Measurements from ENCODE around the gene ATG101.

Gene ATG101

GRCh38 chr12:52029685-52030084, 40.1 kb upstream of the ATG101 start:
- Histone ChIP-seq H3K9me3 (ENCODE audit: control insufficient read depth in 5 of 5, low read length in 5 of 5) (no peaks in the 10 kb centered on the region), H3K27me3 (ENCODE audit: control insufficient read depth in 5 of 5, insufficient read depth in 4 of 5, low read length in 5 of 5) (no peaks in the 10 kb centered on the region), H3K9ac (ENCODE audit: low read length in 5 of 5) (no peak overlapping the region), H3K27ac (ENCODE audit: low read depth, low read length) (no peak overlapping the region), H3K36me3 (ENCODE audit: control insufficient read depth in 5 of 5, insufficient read depth in 5 of 5, low read length in 5 of 5) (no peaks in the 10 kb centered on the region), H3K4me3 (ENCODE audit: low read depth in 1 of 5, low read length in 5 of 5) (no peak overlapping the region), H3K4me1 (ENCODE audit: control insufficient read depth in 5 of 5, insufficient read depth in 5 of 5, low read length in 5 of 5) (peaks cover 7 to 39% (median 34%) of the 10 kb centered on the region in 5 donors)

GRCh38 chr12:52032446-52032803, 37.4 kb upstream of the ATG101 start:
- Histone ChIP-seq H3K9me3 (ENCODE audit: control insufficient read depth in 5 of 5, low read length in 5 of 5) (no peaks in the 10 kb centered on the region), H3K4me3 (ENCODE audit: low read depth in 1 of 5, low read length in 5 of 5) (peak overlapping the region; percentile 31 to 58 (median 46)), H3K36me3 (ENCODE audit: control insufficient read depth in 5 of 5, insufficient read depth in 5 of 5, low read length in 5 of 5) (no peaks in the 10 kb centered on the region), H3K27ac (ENCODE audit: low read depth, low read length) (peak overlapping the region; percentile 93), H3K9ac (ENCODE audit: low read length in 5 of 5) (peak overlapping the region in 2 of 5 donors; percentile 38 to 52), H3K27me3 (ENCODE audit: control insufficient read depth in 5 of 5, insufficient read depth in 4 of 5, low read length in 5 of 5) (no peaks in the 10 kb centered on the region), H3K4me1 (ENCODE audit: control insufficient read depth in 5 of 5, insufficient read depth in 5 of 5, low read length in 5 of 5) (peaks cover 7 to 41% (median 32%) of the 10 kb centered on the region in 5 donors)

GRCh38 chr12:52032804-52033445, 36.9 kb upstream of the ATG101 start:
- Histone ChIP-seq H3K4me1 (ENCODE audit: control insufficient read depth in 5 of 5, insufficient read depth in 5 of 5, low read length in 5 of 5) (peaks cover 7 to 44% (median 34%) of the 10 kb centered on the region in 5 donors), H3K4me3 (ENCODE audit: low read depth in 1 of 5, low read length in 5 of 5) (peak overlapping the region; percentile 33 to 58 (median 53)), H3K27me3 (ENCODE audit: control insufficient read depth in 5 of 5, insufficient read depth in 4 of 5, low read length in 5 of 5) (no peaks in the 10 kb centered on the region), H3K9me3 (ENCODE audit: control insufficient read depth in 5 of 5, low read length in 5 of 5) (no peaks in the 10 kb centered on the region), H3K36me3 (ENCODE audit: control insufficient read depth in 5 of 5, insufficient read depth in 5 of 5, low read length in 5 of 5) (no peaks in the 10 kb centered on the region), H3K27ac (ENCODE audit: low read depth, low read length) (peak overlapping the region; percentile 100), H3K9ac (ENCODE audit: low read length in 5 of 5) (peak overlapping the region; percentile 53 to 92 (median 76))

- no peaks in the 10 kb centered on the region for H3K27me3 ChIP-seq (ENCODE audit: control insufficient read depth in 5 of 5, insufficient read depth in 4 of 5, low read length in 5 of 5)
- no peaks in the 10 kb centered on the region for H3K36me3 ChIP-seq (ENCODE audit: control insufficient read depth in 5 of 5, insufficient read depth in 5 of 5, low read length in 5 of 5)
- peak overlapping the region; percentile 53 to 92 (median 76) for H3K9ac ChIP-seq (ENCODE audit: low read length in 5 of 5)
- no peaks in the 10 kb centered on the region for H3K9me3 ChIP-seq (ENCODE audit: control insufficient read depth in 5 of 5, low read length in 5 of 5)
- peaks cover 7 to 50% (median 38%) of the 10 kb centered on the region in 5 donors for H3K4me1 ChIP-seq (ENCODE audit: control insufficient read depth in 5 of 5, insufficient read depth in 5 of 5, low read length in 5 of 5)
- peak overlapping the region; percentile 100 for H3K27ac ChIP-seq (ENCODE audit: low read depth, low read length)
- H3K4me3 ChIP-seq (ENCODE audit: low read depth in 1 of 5, low read length in 5 of 5) = peak overlapping the region in 4 of 5 donors; percentile 20 to 53 (median 40)
Measured at GRCh38 chr12:52033446-52034140, 36.2 kb upstream of the ATG101 start.

- no peak overlapping the region for H3K4me3 ChIP-seq (ENCODE audit: low read depth in 1 of 5, low read length in 5 of 5)
- no peaks in the 10 kb centered on the region for H3K36me3 ChIP-seq (ENCODE audit: control insufficient read depth in 5 of 5, insufficient read depth in 5 of 5, low read length in 5 of 5)
- H3K4me1 ChIP-seq (ENCODE audit: control insufficient read depth in 5 of 5, insufficient read depth in 5 of 5, low read length in 5 of 5) = peaks cover 7 to 60% (median 42%) of the 10 kb centered on the region in 5 donors
- H3K9me3 ChIP-seq (ENCODE audit: control insufficient read depth in 5 of 5, low read length in 5 of 5) = no peaks in the 10 kb centered on the region
- H3K27me3 ChIP-seq (ENCODE audit: control insufficient read depth in 5 of 5, insufficient read depth in 4 of 5, low read length in 5 of 5) = no peaks in the 10 kb centered on the region
- no peak overlapping the region for H3K27ac ChIP-seq (ENCODE audit: low read depth, low read length)
- H3K9ac ChIP-seq (ENCODE audit: low read length in 5 of 5) = no peak overlapping the region
Measured at GRCh38 chr12:52035190-52035589, 34.6 kb upstream of the ATG101 start.

- Histone ChIP-seq H3K4me3 (ENCODE audit: low read depth in 1 of 5, low read length in 5 of 5) (peak overlapping the region in 1 of 5 donors; percentile 62), H3K36me3 (ENCODE audit: control insufficient read depth in 5 of 5, insufficient read depth in 5 of 5, low read length in 5 of 5) (no peaks in the 10 kb centered on the region), H3K27me3 (ENCODE audit: control insufficient read depth in 5 of 5, insufficient read depth in 4 of 5, low read length in 5 of 5) (no peaks in the 10 kb centered on the region), H3K4me1 (ENCODE audit: control insufficient read depth in 5 of 5, insufficient read depth in 5 of 5, low read length in 5 of 5) (peaks cover 7 to 60% (median 42%) of the 10 kb centered on the region in 5 donors), H3K27ac (ENCODE audit: low read depth, low read length) (peak overlapping the region; percentile 84), H3K9me3 (ENCODE audit: control insufficient read depth in 5 of 5, low read length in 5 of 5) (no peaks in the 10 kb centered on the region), H3K9ac (ENCODE audit: low read length in 5 of 5) (peak overlapping the region in 2 of 5 donors; percentile 22 to 65)
Measured at GRCh38 chr12:52035926-52036325, 33.9 kb upstream of the ATG101 start.

GRCh38 chr12:52036587-52037171, 33.1 kb upstream of the ATG101 start:
- Histone ChIP-seq H3K27ac (ENCODE audit: low read depth, low read length) (peak overlapping the region; percentile 84), H3K4me1 (ENCODE audit: control insufficient read depth in 5 of 5, insufficient read depth in 5 of 5, low read length in 5 of 5) (peaks cover 7 to 64% (median 42%) of the 10 kb centered on the region in 5 donors), H3K9me3 (ENCODE audit: control insufficient read depth in 5 of 5, low read length in 5 of 5) (no peaks in the 10 kb centered on the region), H3K27me3 (ENCODE audit: control insufficient read depth in 5 of 5, insufficient read depth in 4 of 5, low read length in 5 of 5) (no peaks in the 10 kb centered on the region), H3K36me3 (ENCODE audit: control insufficient read depth in 5 of 5, insufficient read depth in 5 of 5, low read length in 5 of 5) (no peaks in the 10 kb centered on the region), H3K9ac (ENCODE audit: low read length in 5 of 5) (peak overlapping the region; percentile 22 to 68 (median 57)), H3K4me3 (ENCODE audit: low read depth in 1 of 5, low read length in 5 of 5) (peak overlapping the region; percentile 19 to 62 (median 42))

- peak overlapping the region in 4 of 5 donors; percentile 56 to 77 (median 72) for H3K9ac ChIP-seq (ENCODE audit: low read length in 5 of 5)
- H3K27ac ChIP-seq (ENCODE audit: low read depth, low read length) = no peak overlapping the region
- H3K27me3 ChIP-seq (ENCODE audit: control insufficient read depth in 5 of 5, insufficient read depth in 4 of 5, low read length in 5 of 5) = no peaks in the 10 kb centered on the region
- no peaks in the 10 kb centered on the region for H3K9me3 ChIP-seq (ENCODE audit: control insufficient read depth in 5 of 5, low read length in 5 of 5)
- peak overlapping the region; percentile 41 to 73 (median 65) for H3K4me3 ChIP-seq (ENCODE audit: low read depth in 1 of 5, low read length in 5 of 5)
- peaks cover 0 to 2% (median 0%) of the 10 kb centered on the region in 5 donors for H3K36me3 ChIP-seq (ENCODE audit: control insufficient read depth in 5 of 5, insufficient read depth in 5 of 5, low read length in 5 of 5)
- peaks cover 4 to 65% (median 39%) of the 10 kb centered on the region in 5 donors for H3K4me1 ChIP-seq (ENCODE audit: control insufficient read depth in 5 of 5, insufficient read depth in 5 of 5, low read length in 5 of 5)
Measured at GRCh38 chr12:52037248-52037861, 32.4 kb upstream of the ATG101 start.

GRCh38 chr12:52038447-52038846, 31.3 kb upstream of the ATG101 start:
- Histone ChIP-seq H3K4me3 (ENCODE audit: low read depth in 1 of 5, low read length in 5 of 5) (peak overlapping the region in 3 of 5 donors; percentile 3 to 39 (median 38)), H3K9ac (ENCODE audit: low read length in 5 of 5) (no peak overlapping the region), H3K27ac (ENCODE audit: low read depth, low read length) (peak overlapping the region; percentile 16), H3K27me3 (ENCODE audit: control insufficient read depth in 5 of 5, insufficient read depth in 4 of 5, low read length in 5 of 5) (no peaks in the 10 kb centered on the region), H3K9me3 (ENCODE audit: control insufficient read depth in 5 of 5, low read length in 5 of 5) (no peaks in the 10 kb centered on the region), H3K4me1 (ENCODE audit: control insufficient read depth in 5 of 5, insufficient read depth in 5 of 5, low read length in 5 of 5) (peaks cover 3 to 69% (median 43%) of the 10 kb centered on the region in 5 donors), H3K36me3 (ENCODE audit: control insufficient read depth in 5 of 5, insufficient read depth in 5 of 5, low read length in 5 of 5) (peaks cover 0 to 3% (median 0%) of the 10 kb centered on the region in 5 donors)

Data from subcutaneous abdominal adipose tissue (tissue), 5 donors.